ENCODE measurements around the gene WDR81.

GRCh38 chr17:1705004-1705403, 19.5 kb upstream of the WDR81 start:
- TF ChIP-seq CTCF (IDR thresholded peaks at IDR 0.05) (no peak), POLR2A (IDR thresholded peaks at IDR 0.05) (no peak)

Measured in esophagus squamous epithelium (tissue), 4 donors.